ENCODE results near the gene IGLL5.

IGLL5 gene

DNA sequence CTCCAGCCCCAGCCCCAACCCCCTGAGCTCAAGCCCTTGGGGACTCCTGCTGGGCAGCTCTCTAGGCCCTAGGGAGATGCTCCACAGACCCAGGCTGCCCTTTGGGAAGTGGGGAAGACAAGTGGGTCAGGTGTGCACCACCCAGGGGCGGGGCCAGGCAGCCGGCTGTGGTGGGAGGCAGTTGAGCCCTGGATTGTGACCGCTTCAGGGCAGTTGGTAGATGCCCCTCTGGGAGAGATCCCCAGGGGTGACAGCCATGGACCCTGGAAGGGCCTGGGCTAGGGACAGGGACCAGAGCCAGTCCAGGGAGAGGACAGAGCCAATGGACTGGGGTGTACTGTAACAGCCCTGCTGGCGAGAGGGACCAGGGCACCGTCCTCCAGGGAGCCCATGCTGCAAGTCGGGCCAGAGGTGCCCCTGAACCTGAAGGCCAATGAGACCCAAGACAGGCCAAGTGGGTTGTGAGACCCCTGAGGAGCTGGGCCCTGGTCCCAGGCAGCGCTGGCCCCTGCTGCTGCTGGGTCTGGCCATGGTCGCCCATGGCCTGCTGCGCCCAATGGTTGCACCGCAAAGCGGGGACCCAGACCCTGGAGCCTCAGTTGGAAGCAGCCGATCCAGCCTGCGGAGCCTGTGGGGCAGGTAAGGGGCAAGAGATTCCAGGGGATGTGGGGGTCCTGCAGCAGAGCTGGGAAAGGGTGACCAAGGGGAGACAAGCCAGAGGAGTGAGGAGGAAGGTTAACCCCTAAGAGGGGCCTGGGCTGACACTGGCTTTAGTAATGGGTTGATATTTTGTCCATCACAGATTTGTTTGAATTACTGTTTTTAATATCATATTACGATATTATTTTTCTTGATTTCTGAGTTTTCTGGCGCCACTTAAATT, at the start of gene IGLL5:
TSS of gene IGLL5 (plus strand) at position 196 of the 883 bp plus-strand sequence. CDS start at position 434, 238 bp downstream.
- TF ChIP-seq, protein P1, sequence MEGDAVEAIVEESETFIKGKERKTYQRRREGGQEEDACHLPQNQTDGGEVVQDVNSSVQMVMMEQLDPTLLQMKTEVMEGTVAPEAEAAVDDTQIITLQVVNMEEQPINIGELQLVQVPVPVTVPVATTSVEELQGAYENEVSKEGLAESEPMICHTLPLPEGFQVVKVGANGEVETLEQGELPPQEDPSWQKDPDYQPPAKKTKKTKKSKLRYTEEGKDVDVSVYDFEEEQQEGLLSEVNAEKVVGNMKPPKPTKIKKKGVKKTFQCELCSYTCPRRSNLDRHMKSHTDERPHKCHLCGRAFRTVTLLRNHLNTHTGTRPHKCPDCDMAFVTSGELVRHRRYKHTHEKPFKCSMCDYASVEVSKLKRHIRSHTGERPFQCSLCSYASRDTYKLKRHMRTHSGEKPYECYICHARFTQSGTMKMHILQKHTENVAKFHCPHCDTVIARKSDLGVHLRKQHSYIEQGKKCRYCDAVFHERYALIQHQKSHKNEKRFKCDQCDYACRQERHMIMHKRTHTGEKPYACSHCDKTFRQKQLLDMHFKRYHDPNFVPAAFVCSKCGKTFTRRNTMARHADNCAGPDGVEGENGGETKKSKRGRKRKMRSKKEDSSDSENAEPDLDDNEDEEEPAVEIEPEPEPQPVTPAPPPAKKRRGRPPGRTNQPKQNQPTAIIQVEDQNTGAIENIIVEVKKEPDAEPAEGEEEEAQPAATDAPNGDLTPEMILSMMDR (IDR thresholded peaks at IDR 0.05; ENCODE audit: control insufficient read depth, insufficient read depth, low read depth, low read length, missing control alignments) = no peak
- DNase-seq (ENCODE audit: low read depth) = no peak
- no peak within 1 kb of the TSS for H3K4me3 ChIP-seq (ENCODE audit: control insufficient read depth, low read depth, low read length)

DNA sequence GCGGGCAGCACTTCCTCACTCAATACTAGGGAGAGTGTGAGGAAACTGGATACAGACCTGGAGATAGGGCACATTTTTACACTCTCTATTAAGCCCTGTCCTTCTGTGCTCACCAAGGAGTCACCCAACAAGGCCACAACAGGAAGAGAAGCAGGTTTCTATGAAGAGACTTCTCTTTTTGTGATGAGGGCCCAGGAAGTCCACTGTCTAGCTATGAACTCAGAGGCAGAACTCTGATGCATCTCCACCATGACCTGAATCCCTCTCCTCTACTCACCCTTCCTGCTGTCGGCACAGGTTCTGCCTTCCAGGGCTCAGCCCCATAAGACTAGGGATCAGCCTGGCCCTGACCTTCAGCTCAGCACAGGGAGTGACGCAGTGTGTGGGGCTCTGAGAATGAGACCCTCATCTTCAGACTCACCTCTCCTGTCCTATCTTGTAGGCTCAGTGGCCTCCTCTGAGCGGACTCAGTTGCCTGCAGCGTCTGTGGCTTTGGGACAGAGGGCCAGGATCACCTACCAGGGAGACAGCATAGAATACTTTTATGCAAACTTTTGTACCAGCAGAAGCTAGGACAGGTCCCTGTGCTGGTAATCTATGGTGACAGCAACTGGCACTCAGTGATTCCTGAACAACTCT, 49.3 kb upstream of the IGLL5 start:
- DNase-seq (ENCODE audit: low read depth) = no peak
- TF ChIP-seq, protein P1 (IDR thresholded peaks at IDR 0.05; ENCODE audit: control insufficient read depth, insufficient read depth, low read depth, low read length, missing control alignments) = no peak
- H3K4me3 ChIP-seq (ENCODE audit: control insufficient read depth, low read depth, low read length) = no peak overlapping the region

DNA sequence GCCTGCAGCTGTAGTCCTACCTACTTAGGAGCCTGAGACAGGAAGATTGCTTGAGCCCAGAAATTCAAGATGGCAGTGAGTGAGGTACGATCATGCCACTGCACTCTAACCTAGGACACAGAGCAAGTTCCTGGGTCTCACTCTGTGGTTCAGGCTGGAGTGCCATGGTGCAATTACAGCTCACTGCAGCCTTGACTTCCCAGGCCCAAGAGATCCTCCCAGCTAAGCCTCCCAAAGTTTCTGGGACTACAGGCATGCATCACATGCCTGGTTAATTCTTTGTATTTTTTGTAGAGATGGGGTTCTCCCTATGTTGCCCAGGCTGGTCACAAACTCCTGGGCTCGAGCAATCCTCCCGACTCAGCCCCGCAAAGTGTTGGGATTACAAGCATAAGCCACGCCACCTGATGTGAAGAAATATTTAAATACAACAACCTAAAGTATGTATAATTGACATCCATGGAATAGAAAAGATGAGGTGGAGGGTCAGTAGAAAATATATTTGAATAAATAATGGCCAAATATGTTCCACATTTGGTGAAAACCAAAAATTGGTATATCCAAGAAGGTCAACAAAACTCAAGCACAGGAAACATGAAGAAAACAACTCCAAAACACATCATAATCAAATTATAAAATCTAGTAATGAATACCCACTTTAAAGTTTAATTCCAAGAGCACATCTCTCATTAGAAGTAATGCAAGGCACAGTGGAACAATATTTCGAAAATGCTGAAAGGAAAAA, 47.9 kb upstream of the IGLL5 start:
- DNase-seq (ENCODE audit: low read depth) = no peak
- H3K4me3 ChIP-seq (ENCODE audit: control insufficient read depth, low read depth, low read length) = no peak overlapping the region
- TF ChIP-seq, protein P1 (IDR thresholded peaks at IDR 0.05; ENCODE audit: control insufficient read depth, insufficient read depth, low read depth, low read length, missing control alignments) = no peak

DNA sequence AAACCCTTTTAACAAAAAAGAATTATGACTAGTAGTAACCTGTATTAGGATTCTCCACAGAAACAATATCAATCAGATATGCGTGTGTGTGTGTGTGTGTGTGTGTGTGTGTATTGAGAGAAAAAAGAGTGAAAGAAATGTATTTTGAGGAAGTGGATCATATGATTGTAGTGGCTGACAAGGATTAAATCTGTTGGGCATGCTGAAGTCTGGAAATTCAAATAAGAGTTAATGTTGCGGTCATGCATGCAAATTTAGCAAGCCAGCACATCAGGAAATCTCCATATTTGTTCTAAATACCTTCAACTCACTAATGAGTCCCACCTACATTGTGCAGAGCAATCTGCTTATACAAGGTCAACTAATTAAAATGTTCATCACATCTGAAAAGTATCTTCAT, 46.8 kb upstream of the IGLL5 start:
- TF ChIP-seq, protein P1 (IDR thresholded peaks at IDR 0.05; ENCODE audit: control insufficient read depth, insufficient read depth, low read depth, low read length, missing control alignments) = no peak

DNA sequence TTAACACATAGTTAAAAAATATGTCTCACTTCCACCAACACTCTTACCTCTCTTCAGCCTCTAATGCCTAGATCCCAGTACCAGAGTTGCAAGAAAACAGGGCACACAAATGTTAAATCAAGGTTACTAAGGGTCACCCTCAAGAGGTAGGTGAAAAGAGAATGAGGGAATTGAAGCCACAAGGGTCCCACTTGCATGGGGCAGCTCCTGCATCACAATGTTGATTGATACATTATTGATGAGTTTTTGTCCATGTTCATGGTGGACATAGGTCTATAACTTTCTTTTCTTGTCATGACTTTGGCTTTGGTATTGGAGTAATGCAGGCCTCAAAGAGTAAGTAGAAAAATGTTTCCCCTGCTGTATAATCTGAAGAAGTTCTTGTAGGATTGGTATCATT, 46.0 kb upstream of the IGLL5 start:
- H3K4me3 ChIP-seq (ENCODE audit: control insufficient read depth, low read depth, low read length) = no peak overlapping the region
- TF ChIP-seq, protein P1 (IDR thresholded peaks at IDR 0.05; ENCODE audit: control insufficient read depth, insufficient read depth, low read depth, low read length, missing control alignments) = no peak
- no peak for DNase-seq (ENCODE audit: low read depth)

More for the DNA sequence above, 46.8 kb upstream of the IGLL5 start:
- no peak overlapping the region for H3K4me3 ChIP-seq (ENCODE audit: control insufficient read depth, low read depth, low read length)
- DNase-seq (ENCODE audit: low read depth) = no peak

DNA sequence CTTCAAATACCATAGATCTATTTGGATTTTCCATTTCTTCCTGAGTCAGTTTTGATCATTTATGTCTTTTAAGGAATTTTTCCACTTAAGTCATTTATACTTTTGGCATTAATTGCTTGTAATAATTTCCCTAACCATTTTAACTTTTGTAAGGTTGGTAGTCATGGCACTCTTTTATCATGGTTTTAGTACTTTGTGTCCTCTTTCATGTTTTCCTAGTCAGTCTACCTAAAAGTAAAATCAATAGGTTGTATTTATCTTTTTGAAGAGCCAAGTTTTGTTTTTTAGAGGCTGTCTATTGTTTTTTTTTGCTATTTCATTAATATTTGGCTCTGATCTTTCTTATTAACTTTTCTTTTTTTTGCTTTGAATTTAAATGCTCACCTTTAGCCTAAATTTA, 45.5 kb upstream of the IGLL5 start:
- DNase-seq (ENCODE audit: low read depth) = no peak
- TF ChIP-seq, protein P1 (IDR thresholded peaks at IDR 0.05; ENCODE audit: control insufficient read depth, insufficient read depth, low read depth, low read length, missing control alignments) = no peak

More for the DNA sequence above, 45.5 kb upstream of the IGLL5 start:
- H3K4me3 ChIP-seq (ENCODE audit: control insufficient read depth, low read depth, low read length) = no peak overlapping the region

Data from AG09309 (cell line).